Measurements from ENCODE around the gene NEUROD1. TPM values are rescaled to one million over a fixed set of nuclear protein-coding genes. Genes with fewer than 3 reads are reported as not detected.

The NEUROD1 gene
- total RNA-seq, 1 donor from 2014 or later: not detected

DNA sequence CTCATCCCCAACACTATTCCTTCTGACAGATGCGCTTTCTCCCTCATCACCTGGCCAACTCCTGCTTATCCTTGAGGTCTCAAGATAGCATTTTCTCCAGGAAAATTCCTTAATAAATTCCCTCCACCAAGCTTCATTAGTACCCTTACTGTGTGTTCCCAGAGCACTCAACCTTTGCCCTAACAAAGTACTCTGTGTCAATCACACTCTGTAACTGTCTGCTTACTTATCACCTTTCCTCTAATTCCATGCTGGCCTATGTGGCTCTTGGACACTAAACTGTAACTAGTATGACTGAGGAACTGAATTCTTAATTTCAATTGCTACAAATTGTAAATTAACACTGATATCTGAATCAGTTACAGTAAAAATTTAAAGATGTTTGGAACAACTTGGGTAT is 17.9 kb upstream of the NEUROD1 start:
- H3K4me3 ChIP-seq (ENCODE audit: low read depth, low read length): no peak overlapping the region
- FAIRE-seq: no peak
- H3K36me3 ChIP-seq (ENCODE audit: control insufficient read depth, insufficient read depth, low read length): no peaks in the 10 kb centered on the region

DNA sequence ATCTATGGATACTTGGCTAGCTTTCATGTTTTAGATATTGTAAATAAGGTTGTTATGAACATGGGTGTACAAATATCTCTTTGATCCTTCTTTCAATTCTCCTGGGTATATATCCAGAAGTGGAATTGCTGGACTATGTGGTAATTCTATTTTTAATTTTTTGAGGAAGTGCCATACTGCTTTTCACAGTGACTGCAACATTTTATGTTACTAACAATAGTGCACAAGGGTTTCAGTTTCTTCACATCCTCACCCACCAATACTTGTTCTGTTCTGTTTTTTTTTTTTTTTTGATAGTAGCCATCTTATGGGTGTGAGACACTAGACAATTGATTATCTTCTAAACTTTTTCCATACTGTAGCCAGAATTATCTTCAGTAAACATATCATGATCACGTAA is 17.3 kb upstream of the NEUROD1 start:
- Histone ChIP-seq H3K27me3 (ENCODE audit: control insufficient read depth, insufficient read depth, low read length) (no peaks in the 10 kb centered on the region), H3K4me3 (ENCODE audit: low read depth, low read length) (no peak overlapping the region), H3K36me3 (ENCODE audit: control insufficient read depth, insufficient read depth, low read length) (no peaks in the 10 kb centered on the region)
- TF ChIP-seq CTCF (IDR thresholded peaks at IDR 0.05; ENCODE audit: insufficient read depth, low read length, severe bottlenecking): no peak
- no peak for FAIRE-seq
- DNase-seq (ENCODE audit: low read depth): no peak

More for the DNA sequence above, 17.9 kb upstream of the NEUROD1 start:
- no peak for DNase-seq (ENCODE audit: low read depth)
- TF ChIP-seq CTCF (IDR thresholded peaks at IDR 0.05; ENCODE audit: insufficient read depth, low read length, severe bottlenecking): no peak
- H3K27me3 ChIP-seq (ENCODE audit: control insufficient read depth, insufficient read depth, low read length): no peaks in the 10 kb centered on the region

GRCh38 chr2:181697126-181697525 is 16.8 kb upstream of the NEUROD1 start:
- H3K27me3 ChIP-seq (ENCODE audit: control insufficient read depth, insufficient read depth, low read length): no peaks in the 10 kb centered on the region
- no peak overlapping the region for H3K4me3 ChIP-seq (ENCODE audit: low read depth, low read length)
- no peaks in the 10 kb centered on the region for H3K36me3 ChIP-seq (ENCODE audit: control insufficient read depth, insufficient read depth, low read length)
- no peak for TF ChIP-seq CTCF (IDR thresholded peaks at IDR 0.05; ENCODE audit: insufficient read depth, low read length, severe bottlenecking)
- FAIRE-seq (no peak), DNase-seq (ENCODE audit: low read depth) (no peak)

DNA sequence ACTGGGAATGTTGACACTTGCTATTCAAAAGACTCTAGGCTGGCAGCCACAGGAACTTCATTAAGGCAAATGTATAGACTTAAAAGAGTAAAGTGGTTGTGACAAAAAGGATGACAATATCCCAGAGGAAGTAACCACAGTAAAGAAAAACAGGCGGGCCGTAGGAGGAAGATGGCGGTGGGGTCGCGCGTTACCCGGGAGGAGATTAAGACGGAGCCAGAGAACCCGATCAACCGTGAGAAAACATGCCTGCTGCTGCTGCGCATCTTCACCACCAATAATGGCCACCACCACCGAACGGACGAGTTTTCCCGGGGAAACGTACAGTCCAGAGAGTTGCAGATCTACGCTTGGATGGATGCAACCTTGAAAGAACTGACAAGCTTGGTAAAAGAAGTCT is 14.0 kb upstream of the NEUROD1 start:
- no peak for DNase-seq (ENCODE audit: low read depth)

DNA sequence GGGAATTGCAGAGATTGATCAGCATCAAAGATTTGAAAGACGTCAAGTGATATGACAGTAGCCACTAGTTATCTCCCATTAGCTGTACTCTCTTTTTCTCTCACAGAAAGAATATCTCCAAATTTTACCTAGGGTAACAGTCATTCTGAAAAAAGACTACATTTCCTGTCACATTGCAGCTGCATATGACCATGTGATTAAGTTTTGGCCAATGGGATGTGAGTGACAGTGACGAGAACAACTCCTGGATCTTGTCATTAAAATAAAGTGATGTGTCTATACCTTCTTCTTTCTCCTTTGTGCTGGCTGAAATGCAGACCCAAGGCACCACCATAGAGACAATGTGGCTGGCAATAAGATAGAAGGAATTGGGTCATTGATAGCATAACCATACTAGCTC is 10.5 kb upstream of the NEUROD1 start:
- FAIRE-seq: no peak
- H3K36me3 ChIP-seq (ENCODE audit: control insufficient read depth, insufficient read depth, low read length): no peaks in the 10 kb centered on the region
- no peaks in the 10 kb centered on the region for H3K27me3 ChIP-seq (ENCODE audit: control insufficient read depth, insufficient read depth, low read length)
- no peak for TF ChIP-seq CTCF (IDR thresholded peaks at IDR 0.05; ENCODE audit: insufficient read depth, low read length, severe bottlenecking)
- no peak overlapping the region for H3K4me3 ChIP-seq (ENCODE audit: low read depth, low read length)
- DNase-seq (ENCODE audit: low read depth): no peak

More for the DNA sequence above, 14.0 kb upstream of the NEUROD1 start:
- FAIRE-seq: no peak
- no peaks in the 10 kb centered on the region for H3K27me3 ChIP-seq (ENCODE audit: control insufficient read depth, insufficient read depth, low read length)
- no peak overlapping the region for H3K4me3 ChIP-seq (ENCODE audit: low read depth, low read length)
- TF ChIP-seq CTCF (IDR thresholded peaks at IDR 0.05; ENCODE audit: insufficient read depth, low read length, severe bottlenecking): no peak
- H3K36me3 ChIP-seq (ENCODE audit: control insufficient read depth, insufficient read depth, low read length): no peaks in the 10 kb centered on the region

GRCh38 chr2:181686576-181687185 is 6.4 kb upstream of the NEUROD1 start:
- no peak for TF ChIP-seq CTCF (IDR thresholded peaks at IDR 0.05; ENCODE audit: insufficient read depth, low read length, severe bottlenecking)
- DNase-seq (ENCODE audit: low read depth): no peak
- no peak overlapping the region for H3K4me3 ChIP-seq (ENCODE audit: low read depth, low read length)
- H3K27me3 ChIP-seq (ENCODE audit: control insufficient read depth, insufficient read depth, low read length): peaks cover 35% of the 10 kb centered on the region
- no peaks in the 10 kb centered on the region for H3K36me3 ChIP-seq (ENCODE audit: control insufficient read depth, insufficient read depth, low read length)
- no peak for FAIRE-seq

Data from bronchial epithelial cell (primary cell).